ENCODE results near the gene FBXO42. TPM values are rescaled to one million over a fixed set of nuclear protein-coding genes. Genes with fewer than 3 reads are reported as not detected.
"Not testable (repeated sequence)": the region's sequence is repeated elsewhere in the genome, so short reads cannot be mapped to it uniquely, and the experiment has no call there.

Gene FBXO42
- total RNA-seq, 1 experiment from 2014 or later: 19.9 TPM

DNA sequence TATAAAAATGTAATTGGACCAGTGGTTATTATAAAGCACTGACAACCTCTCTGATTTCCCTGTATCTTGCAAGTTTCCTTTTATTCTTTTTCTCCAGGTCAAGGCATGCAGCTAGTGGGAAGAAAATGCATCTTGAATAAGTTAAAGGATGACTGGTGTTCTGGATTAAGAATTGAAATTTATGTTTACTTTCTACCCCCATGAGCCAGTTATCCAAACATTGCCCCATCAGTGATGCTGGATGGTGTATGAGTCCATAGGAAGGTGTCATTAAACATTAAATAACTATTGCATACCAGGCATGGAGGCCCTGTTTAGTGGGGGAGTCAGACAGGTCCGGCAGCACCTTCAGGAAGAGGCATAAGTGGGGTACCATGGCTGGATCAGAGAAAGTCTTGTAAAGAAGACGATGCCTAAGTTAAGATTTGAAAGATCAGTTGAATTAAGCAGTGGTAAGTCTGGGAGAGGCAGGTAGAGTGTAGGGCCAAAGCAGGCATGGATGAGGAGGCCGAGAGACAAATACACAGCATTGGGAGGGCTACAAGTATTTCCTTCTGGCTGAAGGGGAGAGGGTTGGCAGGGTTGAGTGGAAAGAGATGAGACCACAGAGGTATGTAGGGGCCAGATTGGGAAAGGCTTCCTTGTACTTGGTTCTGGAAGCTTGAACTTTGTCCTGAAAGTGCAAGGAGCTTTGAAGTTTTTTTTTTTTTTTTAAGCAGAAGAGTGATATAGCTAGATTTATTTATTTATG lies 20.4 kb upstream of the FBXO42 start:
- DNase-seq (ENCODE audit: extremely low read depth, low read depth): no peak

- no peak for DNase-seq (ENCODE audit: extremely low read depth, low read depth)
Measured at GRCh38 chr1:16371725-16372124, 19.4 kb upstream of the FBXO42 start.

DNA sequence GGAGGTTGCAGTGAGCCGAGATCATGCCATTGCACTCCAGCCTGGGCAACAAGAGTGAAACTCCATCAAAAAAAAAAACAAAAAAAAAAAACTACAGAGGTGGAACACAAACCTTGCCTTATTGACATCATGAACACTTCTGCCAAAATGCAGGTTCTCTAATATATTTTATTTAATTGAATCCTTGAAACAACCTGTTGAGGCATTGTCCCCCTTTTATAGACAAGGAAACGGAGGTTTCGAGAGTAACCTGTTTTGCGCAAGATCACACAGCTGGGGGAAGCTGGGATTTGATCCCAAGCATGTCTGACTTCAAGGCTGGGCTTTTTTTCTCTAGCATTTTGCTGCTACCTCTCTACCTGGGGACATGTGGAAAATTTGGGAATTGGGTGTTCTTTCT lies 17.5 kb upstream of the FBXO42 start:
- DNase-seq (ENCODE audit: extremely low read depth, low read depth): no peak

GRCh38 chr1:16367968-16368890 lies 15.9 kb upstream of the FBXO42 start:
- DNase-seq (ENCODE audit: extremely low read depth, low read depth): no peak

DNA sequence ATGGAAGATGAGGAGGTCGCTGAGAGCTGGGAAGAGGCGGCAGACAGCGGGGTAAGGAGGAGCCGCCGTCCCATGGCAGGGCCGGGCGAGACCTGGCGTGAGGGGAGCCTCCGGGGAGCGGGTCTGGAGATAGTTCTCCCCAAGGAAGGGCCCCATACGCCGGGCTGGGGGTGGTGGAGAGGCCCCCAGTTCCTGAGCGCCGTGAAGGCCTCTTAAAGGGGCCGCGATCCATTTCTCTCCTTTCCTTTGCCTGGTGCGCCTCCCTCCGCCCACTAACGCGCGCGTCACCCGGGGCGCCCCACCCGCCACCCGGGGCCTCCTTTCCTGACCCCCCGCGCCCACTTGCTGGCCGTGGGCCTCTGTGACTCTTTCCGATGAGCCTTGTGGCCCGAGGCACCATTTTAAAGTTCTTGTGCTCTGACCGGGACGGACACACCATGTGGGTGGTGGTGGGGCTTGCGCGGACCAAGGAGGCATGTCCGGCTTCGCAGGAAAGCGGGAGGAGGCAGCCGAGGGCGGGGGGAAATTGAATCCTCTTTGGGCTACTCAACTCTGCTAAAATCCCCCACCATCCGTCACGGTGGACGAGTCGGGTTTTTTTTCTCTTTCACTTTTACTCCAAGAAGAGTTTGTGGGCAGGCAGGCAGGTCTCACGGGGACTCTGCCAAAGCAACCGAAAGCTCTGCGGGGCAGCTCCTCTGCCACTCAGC lies 15.1 kb upstream of the FBXO42 start:
- DNase-seq (ENCODE audit: extremely low read depth, low read depth): peak; percentile 61

DNA sequence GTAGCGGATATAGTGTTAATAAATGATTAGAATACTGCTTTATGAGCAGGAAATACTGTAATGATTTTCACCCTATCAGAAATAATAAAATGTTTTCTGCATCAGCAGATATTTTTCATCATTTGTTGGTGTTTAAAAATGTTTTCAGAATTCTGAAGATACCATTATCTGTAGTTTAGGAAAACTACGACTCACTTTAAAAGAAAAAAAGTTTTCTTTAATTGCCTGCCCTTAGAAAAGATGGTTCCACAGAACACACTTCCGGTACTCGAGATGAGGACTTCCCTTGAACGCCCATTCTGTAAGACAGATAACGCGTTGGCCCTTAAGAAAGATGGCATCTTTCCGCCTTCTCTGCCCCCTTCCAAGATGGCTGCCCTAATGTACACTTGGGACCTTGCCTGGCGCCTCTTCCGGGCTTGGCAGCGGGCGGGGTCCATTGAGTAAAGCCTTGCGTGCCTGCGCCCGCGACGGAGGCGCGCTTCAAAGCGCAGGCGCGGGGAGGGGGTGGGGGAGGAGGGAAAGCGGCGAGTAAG lies 14.5 kb upstream of the FBXO42 start, which contains the start of gene SZRD1:
Gene SZRD1 (plus strand): TSS at position 521 of the 536 bp plus-strand sequence. CDS start 16 bp downstream, outside the sequence.
- peak; percentile 97 for DNase-seq (ENCODE audit: extremely low read depth, low read depth)

GRCh38 chr1:16365146-16365498 lies 12.8 kb upstream of the FBXO42 start:
- DNase-seq (ENCODE audit: extremely low read depth, low read depth): not testable (repeated sequence)

- DNase-seq (ENCODE audit: extremely low read depth, low read depth): no peak
Measured at GRCh38 chr1:16356867-16357266, 4.6 kb upstream of the FBXO42 start.

- DNase-seq (ENCODE audit: extremely low read depth, low read depth): no peak
Measured at GRCh38 chr1:16354619-16355018, 2.3 kb upstream of the FBXO42 start.

GRCh38 chr1:16352842-16353535 lies 709 bp upstream of the FBXO42 start:
- no peak for DNase-seq (ENCODE audit: extremely low read depth, low read depth)

- no peak for DNase-seq (ENCODE audit: extremely low read depth, low read depth)
Measured at GRCh38 chr1:16351456-16351993, 755 bp downstream of the FBXO42 start.

DNA sequence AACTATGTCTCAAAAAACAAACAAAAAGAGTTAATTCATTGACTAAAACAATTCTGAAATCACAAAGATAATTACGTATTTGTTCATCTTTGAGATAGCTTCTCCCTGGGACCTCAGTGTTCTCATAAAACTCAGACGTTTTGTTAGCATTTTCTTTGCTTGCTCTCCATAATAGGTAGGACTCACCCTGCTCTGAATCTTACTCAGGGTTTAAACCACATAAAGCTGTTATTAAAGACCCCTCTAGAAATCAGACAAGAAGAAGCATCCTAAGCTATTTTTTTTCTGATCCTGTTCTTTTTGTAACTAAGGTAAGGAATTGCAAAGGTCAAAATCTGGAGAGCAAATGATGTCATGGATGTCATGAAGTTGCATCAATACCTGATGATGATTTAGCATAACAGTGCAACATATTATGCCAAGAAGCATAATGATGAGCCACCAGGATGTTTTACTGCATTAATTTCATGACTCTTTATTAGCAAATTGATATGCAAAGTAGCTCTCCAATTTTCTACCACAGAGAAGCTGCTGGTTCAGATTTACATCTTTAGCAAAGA lies 2.4 kb downstream of the FBXO42 start:
- peak; percentile 76 for DNase-seq (ENCODE audit: extremely low read depth, low read depth)

GRCh38 chr1:16348414-16349182 lies 3.7 kb downstream of the FBXO42 start:
- peak; percentile 77 for DNase-seq (ENCODE audit: extremely low read depth, low read depth)

- DNase-seq (ENCODE audit: extremely low read depth, low read depth): not testable (repeated sequence)
Measured at GRCh38 chr1:16343276-16343675, 9.0 kb downstream of the FBXO42 start.

DNA sequence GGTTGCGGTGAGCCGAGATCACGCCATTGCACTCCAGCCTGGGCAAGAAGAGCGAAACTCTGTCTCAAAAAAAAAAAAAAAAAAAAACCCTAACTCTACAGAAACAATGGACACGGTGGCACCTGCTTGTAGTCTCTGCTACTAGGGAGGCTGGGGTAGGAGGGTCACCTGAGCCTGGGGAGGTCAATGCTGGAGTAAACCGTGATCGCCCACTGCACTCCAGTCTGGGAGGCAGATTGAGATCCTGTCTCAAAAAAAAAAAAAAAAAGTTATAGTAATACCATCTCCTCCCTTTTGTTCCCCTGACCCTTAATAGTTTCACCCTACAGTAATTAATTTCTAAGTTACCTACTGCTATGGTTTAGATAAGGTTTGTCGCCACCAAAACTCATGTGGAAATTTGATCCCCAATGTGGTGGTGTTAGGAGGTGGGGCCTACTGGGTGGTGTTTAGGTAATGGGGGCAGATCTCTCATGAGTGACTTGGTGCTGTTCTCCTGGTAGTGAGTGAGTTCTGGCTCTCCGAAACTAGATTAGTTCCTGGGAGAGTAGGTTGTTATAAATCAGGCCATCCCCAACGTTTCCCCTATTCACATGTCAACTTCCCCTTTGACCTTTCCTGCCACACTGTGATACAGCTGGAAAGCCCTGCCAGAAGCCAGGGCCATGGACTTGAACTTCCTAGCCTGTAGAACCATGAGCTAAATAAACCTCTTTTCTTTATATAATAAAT lies 9.8 kb downstream of the FBXO42 start:
- no peak for DNase-seq (ENCODE audit: extremely low read depth, low read depth)

GRCh38 chr1:16340673-16341072 lies 11.6 kb downstream of the FBXO42 start:
- no peak for DNase-seq (ENCODE audit: extremely low read depth, low read depth)

DNA sequence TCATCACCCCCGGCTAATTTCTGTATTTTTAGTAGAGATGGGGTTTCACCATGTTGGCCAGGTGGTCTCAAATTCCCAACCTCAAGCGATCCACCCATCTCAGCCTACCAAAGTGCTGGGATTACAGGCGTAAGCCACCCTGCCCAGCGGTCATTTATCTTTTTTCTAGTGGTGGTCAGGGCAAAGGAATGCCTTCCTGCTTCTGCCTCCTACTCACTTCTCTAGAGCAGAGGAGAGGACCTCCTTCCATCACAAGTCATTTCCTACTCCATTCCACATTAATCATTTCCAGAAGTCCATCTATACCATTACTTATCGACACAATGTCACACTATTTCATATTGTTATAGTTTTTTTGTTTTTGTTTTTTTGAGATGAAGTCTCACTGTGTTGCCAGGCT lies 13.3 kb downstream of the FBXO42 start:
- no peak for DNase-seq (ENCODE audit: extremely low read depth, low read depth)

- no peak for DNase-seq (ENCODE audit: extremely low read depth, low read depth)
Measured at GRCh38 chr1:16334655-16335340, 17.5 kb downstream of the FBXO42 start.

Data from NCI-H460 (cell line).